NCI-H446 (cell line): ENCODE results near the gene INTS2.
"Not testable (repeated sequence)": the region's sequence is repeated elsewhere in the genome, so short reads cannot be mapped to it uniquely, and the experiment has no call there.

Experiments
- DNase-seq, 2 experiments: peaks; one replicate each; lab custom pipeline; 2025; lab: John Stamatoyannopoulos, UW

INTS2 gene

GRCh38 chr17:61821655-61822054, 106.1 kb downstream of the INTS2 start:
- no peak for DNase-seq

GRCh38 chr17:61819265-61819664, 108.5 kb downstream of the INTS2 start:
- not testable (repeated sequence) for DNase-seq

GRCh38 chr17:61818225-61818624, 109.6 kb downstream of the INTS2 start:
- no peak for DNase-seq

- DNase-seq = no peak
Observed at GRCh38 chr17:61817452-61817851, 110.3 kb downstream of the INTS2 start.

- DNase-seq = no peak
Observed at GRCh38 chr17:61816538-61816937, 111.2 kb downstream of the INTS2 start.

- no peak for DNase-seq
Observed at GRCh38 chr17:61815863-61816503, 111.8 kb downstream of the INTS2 start.
